Breast epithelium (tissue), 3 donors: ENCODE measurements around the gene PLXND1.

ENCODE experiments used
- POLR2A ChIP-seq: fragments of 450-650 bp; IDR thresholded peaks from one replicate; pipeline ENCODE4 v1.6.1; 2016; ENCODE audit warnings: antibody characterized with exemption, mild to moderate bottlenecking, moderate library complexity
- TF ChIP-seq, protein P1 (sequence below), 3 donors: fragments of 450-650 bp; IDR thresholded peaks; one replicate each; pipeline ENCODE4 v1.5.1; 2016 to 2017; ENCODE audit warnings: antibody characterized with exemption in 3 of 3, mild to moderate bottlenecking in 3 of 3, moderate library complexity in 3 of 3

DNA sequence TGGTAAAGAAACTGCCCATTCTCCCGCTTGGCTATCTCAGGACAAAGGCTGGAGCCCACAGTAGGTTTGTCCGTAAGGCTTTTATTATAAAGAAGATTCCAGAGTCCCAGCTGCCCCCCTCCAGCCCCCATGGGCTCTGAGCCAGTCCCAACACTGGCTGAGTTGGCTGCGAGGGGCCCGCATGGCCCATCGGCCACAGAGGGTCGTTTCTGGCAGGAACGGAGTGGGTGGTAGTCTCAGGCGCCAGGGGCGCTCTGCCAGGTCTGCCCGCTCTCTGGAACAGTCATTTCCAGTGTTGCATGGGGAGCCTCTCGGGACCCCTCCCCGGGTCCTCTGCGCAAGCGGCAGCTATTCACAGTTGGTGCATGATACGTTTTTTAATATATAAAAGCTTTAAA lies 51.3 kb downstream of the PLXND1 start:
- TF ChIP-seq, protein P1, sequence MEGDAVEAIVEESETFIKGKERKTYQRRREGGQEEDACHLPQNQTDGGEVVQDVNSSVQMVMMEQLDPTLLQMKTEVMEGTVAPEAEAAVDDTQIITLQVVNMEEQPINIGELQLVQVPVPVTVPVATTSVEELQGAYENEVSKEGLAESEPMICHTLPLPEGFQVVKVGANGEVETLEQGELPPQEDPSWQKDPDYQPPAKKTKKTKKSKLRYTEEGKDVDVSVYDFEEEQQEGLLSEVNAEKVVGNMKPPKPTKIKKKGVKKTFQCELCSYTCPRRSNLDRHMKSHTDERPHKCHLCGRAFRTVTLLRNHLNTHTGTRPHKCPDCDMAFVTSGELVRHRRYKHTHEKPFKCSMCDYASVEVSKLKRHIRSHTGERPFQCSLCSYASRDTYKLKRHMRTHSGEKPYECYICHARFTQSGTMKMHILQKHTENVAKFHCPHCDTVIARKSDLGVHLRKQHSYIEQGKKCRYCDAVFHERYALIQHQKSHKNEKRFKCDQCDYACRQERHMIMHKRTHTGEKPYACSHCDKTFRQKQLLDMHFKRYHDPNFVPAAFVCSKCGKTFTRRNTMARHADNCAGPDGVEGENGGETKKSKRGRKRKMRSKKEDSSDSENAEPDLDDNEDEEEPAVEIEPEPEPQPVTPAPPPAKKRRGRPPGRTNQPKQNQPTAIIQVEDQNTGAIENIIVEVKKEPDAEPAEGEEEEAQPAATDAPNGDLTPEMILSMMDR (IDR thresholded peaks at IDR 0.05): no peak
- no peak for TF ChIP-seq POLR2A
